Amniotic stem cell (primary cell): ENCODE data around the gene TMEM94.

ENCODE experiments used
- DNase-seq: peaks from one replicate; lab custom pipeline; 2025; lab: John Stamatoyannopoulos, UW

TMEM94 gene

DNA sequence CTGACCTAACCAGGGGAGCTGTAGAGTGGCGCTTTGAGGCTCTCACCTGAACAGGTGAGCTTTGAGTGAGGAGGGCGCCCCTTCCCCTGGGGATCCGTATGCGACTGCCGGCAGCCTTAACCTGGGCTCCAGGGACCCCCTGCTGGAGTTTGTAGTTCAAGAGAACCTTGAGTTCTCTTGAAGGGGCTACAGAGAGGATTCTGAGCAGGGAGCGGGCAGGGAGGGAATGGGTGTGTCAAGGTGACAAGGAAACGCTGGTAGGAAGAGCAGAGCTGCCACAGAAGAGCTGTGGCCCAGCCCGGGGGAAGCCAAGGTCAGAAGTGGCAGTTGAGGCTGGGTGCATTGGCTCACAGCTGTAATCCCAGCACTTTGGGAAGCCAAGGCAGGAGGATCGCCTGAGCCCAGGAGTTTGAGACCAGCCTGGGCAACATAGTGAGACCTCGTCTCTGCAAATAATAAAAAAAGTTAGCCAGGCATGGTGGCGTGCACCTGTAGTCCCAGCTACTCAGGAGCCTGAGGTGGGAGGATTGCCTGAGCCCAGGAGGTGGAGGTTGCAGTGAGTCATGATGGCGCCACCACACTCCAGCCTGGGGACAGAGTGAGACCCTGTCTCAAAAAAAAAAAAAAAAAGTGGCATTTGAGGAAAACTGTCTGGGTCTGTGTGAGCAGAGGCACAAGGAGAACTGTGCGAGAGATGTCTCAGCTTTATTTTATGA, 70.3 kb downstream of the TMEM94 start:
- no peak for DNase-seq

DNA sequence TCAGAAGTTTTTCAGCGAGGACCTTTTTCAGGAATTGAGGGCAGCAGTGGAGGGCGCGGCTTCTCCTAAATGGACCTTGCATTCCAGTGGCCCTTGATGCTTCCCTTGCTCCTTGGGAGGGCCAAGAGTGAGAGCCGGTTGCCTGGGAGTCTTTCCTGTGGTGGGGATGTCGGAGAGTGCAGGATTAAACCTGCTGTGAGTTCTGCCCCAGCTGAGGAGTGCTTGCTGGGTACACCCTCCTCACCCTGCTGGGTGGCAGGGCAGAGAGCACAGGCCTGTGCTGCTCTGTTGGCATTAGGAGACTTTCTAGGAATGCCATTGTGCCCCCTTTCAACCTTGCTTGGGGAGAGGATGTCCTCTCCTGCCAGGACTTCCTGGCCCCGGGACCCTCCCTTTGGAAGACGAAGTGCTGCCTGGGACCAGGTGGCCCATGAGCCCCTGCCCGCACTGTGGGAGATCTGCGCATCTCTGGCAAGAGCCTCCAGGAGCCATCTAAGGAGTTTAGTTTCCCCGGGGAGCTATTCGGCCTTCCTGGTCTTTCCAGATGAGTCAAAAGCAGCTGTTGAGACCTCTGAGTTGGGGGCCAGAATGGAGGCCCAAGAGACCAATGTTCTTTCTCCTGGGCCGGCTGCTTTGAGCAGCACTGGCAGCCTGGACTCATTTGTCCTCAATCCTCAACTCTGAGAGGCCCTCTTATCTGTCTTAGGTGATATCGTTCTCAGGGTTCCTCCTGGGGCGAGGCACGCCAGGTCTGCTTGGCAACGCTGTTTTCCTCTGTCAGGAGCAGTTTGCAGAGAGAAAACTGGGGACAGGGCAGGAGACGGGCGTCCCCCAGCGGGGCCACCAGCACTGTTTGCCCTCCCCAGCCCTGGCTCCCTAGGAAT, 74.6 kb downstream of the TMEM94 start:
- no peak for DNase-seq

DNA sequence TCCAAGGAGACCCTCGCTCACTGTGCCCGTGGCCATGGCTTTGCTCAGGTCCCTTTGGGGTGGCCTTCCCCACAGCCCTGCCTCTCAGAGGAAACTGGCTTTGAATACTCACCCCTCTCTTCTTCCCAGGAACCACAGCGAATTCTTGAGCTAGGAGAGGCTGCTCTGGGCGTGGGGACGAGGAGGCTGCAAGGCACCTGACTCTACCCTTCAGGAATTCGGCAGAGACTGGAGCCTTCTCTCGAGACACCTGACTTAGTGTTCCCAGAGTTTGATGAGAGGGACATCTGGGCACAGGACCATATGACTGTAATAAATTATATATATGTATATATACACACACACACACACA, 75.3 kb downstream of the TMEM94 start:
- DNase-seq = no peak

DNA sequence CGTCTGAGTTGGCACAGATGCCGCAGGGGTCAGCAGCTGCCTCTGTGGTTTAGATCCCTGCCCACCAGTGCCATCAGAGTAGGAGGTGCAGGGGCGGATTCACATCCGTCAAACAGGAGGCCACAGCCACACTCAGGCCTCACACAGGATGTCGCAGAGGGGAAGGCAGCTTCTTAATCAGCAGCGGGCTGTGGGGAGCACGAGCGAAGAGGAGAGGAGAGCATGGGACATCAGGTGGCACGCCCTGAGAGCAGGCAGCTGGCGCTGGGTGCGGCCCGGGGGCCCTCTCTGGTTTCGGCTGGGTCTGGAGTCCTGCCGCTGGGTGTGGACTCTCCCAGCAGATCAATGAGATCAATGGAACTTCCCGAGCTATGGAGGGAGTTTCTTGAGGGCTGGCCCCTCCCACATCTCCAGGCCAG, 78.7 kb downstream of the TMEM94 start:
- no peak for DNase-seq

DNA sequence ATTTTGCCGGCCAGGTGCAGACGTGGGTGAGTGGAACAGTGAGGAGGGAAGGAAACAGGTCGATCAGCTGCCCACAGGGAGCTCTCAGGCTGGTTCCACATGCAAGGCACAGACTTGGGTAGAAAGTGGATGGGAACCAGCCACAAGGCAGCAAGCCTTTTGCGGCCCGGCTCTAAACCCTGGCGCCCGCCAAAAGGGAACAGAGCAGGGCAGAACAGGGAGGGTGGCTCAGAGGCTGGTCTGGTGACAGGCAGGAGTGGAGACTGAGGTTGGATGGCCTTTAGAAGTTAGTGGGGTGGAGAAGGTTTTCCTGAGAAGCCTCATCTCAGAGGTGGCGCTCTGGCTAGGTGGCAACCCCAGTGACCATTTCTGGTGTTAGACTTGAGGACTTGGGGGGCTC, 79.4 kb downstream of the TMEM94 start:
- no peak for DNase-seq

DNA sequence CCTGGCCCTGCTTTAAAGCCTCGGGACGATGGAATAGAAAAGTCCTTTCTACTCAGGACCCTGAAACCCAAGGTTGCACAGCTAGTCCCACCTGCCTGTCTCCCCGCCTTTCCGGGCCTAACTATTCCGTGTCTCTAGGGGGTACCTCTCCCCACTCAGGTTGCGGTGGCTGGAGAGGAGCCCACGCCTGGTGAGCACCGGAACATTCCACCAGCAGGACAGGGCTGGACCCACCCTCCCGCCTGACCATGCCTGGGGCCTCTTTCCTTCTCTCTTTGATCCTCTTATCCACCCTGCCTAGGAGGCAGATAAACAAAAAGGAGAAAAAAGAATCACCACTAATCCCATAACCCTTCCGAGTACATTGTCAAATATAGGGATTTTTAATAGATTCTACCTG, 79.9 kb downstream of the TMEM94 start:
- DNase-seq = no peak

DNA sequence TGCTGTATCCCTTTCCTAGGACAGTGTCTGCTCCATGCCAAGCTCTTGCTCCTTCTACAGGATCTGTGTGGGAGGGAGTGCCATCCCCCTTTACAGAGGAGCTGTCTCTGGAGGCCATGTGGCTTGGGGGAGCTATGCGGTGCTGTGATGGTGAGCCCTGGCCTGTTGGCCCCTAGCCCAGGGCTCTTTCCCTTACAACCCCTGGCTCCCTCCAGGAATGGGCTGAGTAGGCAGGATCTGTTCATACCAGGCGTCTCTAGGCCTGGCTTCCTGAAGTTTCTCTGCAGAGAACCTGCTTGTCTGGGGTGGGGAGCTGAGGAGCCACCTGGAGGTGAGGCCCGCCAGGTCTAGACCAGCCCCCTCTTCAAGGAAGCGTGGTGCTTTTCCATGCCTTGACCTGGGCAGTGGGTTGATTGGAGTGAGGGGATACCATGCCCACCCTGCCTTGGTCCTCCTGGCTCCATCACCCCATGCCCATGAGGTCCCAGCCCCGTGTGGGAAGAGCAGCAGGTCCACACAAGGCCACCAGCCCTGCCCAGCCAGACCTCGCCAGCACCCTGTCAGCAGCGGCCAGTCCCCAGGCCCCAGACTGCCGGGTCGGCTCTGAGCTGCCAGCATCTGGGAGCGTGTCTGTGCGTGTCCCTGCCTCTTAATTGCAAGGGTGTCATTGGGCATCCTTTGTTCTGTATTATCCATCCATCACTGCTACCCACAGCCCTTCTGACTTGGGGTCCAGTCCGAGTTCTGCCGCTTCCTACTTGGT, 83.7 kb downstream of the TMEM94 start:
- no peak for DNase-seq

DNA sequence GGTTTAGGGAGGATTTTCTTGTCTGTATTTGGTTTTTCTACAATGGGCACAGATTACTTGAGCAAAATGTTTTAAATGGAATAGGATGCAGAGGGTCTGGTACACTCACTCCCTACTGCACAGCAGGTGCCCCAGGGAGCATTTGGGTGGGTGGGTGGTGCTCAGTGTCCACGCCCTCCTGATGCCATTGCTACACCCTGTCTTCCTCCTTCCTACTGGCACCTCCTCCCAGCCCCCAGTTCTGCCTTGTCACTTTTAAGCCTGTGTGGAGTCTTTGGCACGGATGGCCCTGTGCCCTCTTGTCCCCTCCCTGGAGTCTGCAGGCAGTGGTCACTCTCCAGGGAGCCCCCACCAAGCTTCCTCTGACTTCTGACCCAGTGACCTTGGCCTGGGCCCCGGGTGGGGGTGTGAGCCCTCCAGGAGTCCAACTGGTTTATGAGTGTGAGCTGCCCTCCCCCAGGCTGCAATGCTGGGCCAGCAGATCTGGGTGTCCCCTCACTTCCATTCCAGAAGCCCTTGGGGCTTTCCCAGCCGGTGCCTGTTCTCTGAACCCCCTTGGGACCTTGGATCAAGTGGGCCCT, 84.6 kb downstream of the TMEM94 start:
- DNase-seq = no peak

DNA sequence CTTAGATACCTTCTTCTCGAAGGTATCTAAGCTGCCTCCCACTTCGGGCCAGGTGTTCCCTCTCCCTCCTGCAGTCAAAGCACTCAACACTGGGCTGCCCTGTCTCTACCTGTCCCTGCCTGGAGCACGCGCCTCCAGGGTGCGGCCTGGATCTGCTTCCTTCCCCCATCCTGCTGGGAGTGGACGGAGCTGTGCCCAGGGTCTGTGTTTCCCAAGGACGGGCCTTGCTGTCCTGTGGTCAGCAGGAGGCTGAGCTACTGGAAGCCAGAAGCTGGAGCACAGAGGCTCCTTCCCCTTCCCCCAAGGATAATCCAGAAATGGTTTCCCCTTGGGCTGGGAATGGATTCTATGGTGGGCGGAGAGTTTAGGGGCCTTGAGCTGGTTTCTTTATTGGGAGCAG, 85.8 kb downstream of the TMEM94 start:
- no peak for DNase-seq

DNA sequence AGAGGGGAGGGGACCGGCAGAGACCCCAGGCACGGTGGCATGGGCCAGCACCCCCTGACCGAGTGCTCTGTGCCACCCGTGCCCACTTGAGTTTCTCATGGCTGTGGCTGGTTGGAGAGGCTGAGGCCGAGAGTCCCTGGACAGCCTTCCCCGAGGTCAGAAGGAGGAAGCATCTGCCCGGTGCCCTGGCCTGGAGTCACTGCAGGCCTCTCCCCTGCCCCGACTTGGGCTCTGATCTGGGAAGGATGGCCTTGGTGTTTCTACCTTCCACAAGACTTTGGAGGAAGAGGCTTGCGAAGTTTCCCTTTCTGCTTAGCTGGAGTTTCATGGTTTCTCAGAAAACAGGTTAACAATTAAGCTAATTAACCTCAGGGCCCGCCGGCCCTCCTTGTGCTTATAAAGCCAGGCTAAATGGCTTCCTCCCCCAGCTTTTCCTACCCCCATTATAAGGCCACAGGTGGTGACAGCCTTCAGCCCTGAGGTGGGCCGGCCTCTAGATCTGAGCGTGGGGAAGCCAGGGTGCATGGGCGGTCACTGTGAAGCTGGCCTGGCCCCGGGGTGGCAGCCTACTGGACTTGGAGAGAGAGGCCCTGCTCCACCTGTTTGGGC, 86.4 kb downstream of the TMEM94 start:
- no peak for DNase-seq

DNA sequence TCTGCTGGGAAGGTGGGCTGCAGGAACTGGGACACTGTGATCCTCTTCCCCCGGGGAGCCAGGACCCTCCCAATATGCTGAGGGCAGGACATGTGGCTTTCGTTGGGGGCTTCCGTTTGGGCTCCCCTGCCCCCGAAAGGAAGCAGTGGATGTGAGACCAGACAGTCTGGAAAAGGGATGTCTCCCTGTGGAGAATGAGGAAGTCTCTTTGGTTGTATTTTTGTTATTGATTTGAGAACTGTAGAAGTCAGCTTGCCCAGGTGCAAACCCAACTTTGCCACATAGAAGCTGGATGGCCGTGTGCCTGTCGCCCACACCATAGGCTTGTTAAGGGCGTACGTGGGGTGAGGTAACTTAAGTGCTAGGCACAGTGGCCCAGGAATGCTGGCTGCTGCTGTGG, 87.8 kb downstream of the TMEM94 start:
- DNase-seq = no peak

DNA sequence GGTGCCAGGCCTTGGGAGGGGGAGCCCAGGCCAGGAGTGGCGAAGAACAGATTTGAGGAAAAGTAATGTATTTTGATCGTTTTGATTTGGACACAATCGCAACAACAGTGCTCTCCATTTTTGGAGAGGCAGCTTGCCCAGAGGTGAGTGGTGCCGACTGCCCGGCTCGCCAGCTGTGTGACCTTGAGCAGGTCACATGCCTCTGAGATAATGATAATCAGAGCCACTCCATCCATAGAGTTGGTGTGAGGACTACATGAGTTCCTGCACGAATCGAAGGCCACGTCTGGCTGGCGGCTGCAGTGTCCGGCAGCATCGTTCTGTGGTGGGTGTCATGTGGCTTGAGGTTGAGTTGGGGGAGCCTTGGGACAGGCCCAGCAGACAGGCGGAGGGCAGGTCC, 89.7 kb downstream of the TMEM94 start:
- DNase-seq = no peak

DNA sequence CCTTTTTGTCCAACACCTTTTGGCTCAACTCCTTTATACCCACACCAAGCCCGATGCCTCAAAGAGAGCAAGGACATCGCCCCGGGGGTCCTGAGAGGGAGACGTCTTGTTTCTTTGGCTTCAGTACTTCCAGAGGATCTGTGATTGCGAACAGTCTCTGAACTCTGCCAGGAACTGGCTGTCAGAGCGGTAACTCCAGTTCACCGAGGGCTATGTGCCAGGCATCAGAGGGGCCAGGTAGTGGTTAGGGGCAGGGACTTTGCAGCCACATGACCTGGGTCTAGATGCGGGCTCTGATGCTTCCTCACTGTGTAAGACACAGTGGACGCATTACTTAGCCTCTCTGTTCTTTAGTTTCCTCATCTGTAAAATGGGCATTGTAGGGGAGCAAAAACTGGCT, 90.7 kb downstream of the TMEM94 start:
- no peak for DNase-seq

DNA sequence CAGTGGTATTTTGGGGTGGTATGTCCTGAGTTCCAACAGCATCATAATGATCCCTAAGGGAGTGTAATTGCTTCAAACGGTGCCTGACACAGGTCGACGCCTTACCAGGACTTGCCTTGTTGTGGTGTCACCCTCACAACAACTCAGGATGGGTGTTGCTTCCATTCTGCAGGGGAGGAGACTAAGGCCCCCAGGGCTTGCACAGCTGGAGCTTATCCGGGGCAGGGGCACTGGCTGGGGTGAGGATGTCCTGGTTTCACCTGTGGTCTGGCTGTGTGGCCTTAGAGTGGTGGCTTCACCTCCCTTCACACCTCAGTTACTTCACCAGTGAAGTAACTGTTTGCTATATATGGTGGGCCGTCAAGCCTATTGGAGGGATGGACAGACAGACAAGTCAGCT, 92.4 kb downstream of the TMEM94 start:
- no peak for DNase-seq
